GM21717 (cell line): ENCODE data around the gene CHURC1.

Experiments used
- ATAC-seq: cut with Tn5 transposase; IDR thresholded peaks from one replicate; pipeline ENCODE4 v1.9.1; 2021; ENCODE audit warnings: mild to moderate bottlenecking, moderate library complexity; ENCODE audit not compliant: unreplicated experiment

Gene CHURC1

DNA sequence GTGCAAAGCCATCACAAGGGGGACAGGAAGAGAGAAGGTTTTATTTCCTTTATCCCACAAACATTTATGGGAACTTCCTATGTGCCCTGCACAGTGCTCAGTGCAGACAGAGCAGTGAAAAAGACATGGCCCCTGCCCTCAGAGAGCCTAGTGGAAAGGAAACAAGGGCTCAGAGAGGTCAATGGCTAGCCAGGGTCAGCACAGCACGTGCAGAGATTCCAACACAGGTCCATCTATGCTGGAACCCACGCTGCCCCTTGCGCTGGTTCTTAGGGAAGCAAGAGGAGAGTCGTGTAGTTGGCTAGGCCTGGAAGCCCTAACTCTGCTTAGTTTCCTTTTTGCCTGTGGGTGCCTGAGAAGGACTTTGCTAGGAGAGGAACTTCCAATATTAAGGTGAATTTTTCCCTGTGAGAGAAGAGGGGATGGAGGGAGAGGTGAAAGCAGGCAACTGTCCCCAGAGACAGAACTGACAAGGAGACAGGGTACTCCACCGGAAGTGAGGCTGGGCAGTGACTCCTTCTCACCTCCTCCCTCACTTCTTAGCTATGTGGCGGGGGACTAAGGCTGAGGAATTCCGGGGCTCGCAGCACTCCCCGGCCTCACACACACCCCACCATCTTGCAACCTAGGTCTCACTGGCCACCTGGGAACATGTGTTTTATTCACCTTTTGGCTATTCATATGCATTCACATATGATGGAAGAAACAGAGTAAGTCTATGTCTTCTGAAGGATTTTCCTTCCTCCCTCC is 40.4 kb downstream of the CHURC1 start:
- no peak for ATAC-seq

DNA sequence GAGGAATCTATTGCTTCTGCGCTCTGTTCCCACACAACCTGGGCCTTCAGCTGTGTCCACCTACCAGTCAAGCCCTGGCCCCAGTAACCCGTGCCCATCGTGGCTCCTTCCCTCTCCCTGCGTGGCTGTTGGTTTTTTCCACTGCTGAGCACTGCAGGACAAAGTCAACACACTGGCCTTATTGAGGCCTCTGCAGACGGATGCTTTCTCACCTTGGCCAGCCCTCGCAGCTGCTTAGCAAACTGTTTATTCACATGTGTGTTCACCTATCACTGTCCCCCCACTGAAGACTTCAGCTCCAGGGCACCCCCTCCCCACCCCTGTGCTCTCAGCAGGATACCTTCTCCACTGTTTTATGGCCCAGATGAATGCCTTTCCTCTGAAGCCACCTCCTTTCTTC is 41.0 kb downstream of the CHURC1 start:
- no peak for ATAC-seq

- no peak for ATAC-seq
These were observed 42.6 kb downstream of the CHURC1 start for GRCh38 chr14:64956697-64957406.

DNA sequence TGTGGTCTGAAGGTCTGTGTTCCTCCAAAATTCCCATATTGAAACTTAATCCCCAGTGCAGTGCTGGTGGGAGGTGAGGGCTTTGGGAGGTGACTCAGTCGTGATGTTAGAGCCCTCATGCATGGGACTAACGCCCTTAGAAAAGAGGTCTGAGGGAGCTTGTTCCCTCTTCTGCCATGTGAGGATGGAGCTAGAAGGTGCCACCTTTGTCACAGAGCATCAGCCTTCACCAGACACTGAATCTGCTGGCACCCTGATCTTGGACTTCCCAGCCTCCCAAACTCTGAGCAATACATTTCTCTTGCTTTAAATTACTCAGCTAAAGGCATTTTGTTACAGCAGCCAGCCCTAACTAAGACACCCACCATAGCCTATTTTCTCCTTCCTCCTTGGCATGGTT is 43.9 kb downstream of the CHURC1 start:
- ATAC-seq: no peak

DNA sequence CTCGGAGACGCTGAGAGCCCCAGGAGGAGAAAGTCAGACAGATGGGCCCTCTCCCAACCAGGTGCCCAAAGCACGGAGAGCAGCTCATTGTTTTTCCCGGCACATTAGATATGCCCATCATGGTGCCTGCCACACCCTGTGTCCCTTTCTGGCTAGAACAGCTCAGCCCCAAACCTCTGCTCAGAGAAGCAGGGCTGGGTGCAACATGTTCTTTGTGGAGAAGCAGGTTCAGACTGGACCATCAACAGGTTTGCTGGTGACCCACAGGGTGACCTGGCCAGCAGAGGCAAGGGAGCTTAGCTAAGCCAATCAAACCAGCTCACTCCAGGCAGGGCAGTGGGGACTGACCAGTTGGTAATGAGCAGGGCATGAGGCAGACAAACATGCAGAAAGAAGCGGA is 44.5 kb downstream of the CHURC1 start:
- no peak for ATAC-seq

- ATAC-seq: no peak
These were observed 46.6 kb downstream of the CHURC1 start for GRCh38 chr14:64960762-64961276.

- no peak for ATAC-seq
These were observed 49.4 kb downstream of the CHURC1 start for GRCh38 chr14:64963611-64964010.

GRCh38 chr14:64965356-64966000 is 51.2 kb downstream of the CHURC1 start:
- ATAC-seq: no peak

DNA sequence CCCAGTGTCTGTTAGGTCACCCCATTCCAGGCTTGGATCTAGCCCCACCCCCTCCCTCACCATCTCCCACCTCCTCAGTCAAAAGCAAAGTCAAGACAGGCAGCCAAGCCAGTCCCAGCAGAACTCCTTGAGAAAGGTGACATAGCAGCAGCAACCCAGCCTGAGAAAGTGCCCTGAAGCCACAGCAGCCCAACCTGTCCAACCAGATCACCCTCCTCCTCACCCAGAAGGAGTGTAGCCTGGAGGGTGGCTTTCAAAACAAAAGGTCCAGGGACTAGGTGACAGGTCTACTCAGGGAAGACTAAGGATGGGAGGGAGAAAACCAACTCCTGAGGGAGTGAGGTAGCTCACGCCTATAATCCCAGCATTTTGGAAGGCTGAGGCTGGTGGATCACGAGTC is 52.7 kb downstream of the CHURC1 start:
- no peak for ATAC-seq

- ATAC-seq: no peak
These were observed 53.9 kb downstream of the CHURC1 start for GRCh38 chr14:64968167-64968566.

GRCh38 chr14:64968651-64969050 is 54.4 kb downstream of the CHURC1 start:
- no peak for ATAC-seq

- ATAC-seq: no peak
These were observed 55.8 kb downstream of the CHURC1 start for GRCh38 chr14:64970041-64970440.

GRCh38 chr14:64970776-64971477 is 56.7 kb downstream of the CHURC1 start:
- no peak for ATAC-seq

GRCh38 chr14:64971491-64971942 is 57.3 kb downstream of the CHURC1 start:
- no peak for ATAC-seq

- ATAC-seq: no peak
These were observed 57.9 kb downstream of the CHURC1 start, which contains the start of gene RAB15 for GRCh38 chr14:64971943-64972791. Gene RAB15 (minus strand): TSS chr14:64972336. CDS start chr14:64972076, 260 bp downstream.

DNA sequence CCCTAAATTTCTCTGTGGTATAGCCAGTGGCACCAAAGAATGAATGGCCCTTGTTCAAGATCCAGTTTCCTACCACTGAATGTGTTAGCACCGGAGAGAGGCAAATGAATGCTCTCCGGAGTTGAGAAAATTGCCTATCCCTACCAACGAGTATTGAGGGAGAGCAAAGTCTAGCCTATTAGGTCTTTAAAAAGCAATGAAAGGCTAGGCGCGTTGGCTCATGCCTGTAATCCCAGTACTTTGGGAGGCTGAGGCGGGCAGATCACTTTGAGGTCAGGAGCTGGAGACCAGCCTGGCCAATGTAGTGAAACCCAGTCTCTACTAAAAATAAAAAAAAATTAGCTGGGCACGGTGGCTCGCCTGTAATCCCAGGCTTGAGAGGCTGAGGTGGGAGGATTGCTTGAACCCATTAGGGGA is 58.8 kb downstream of the CHURC1 start:
- no peak for ATAC-seq

- ATAC-seq: no peak
These were observed 59.6 kb downstream of the CHURC1 start for GRCh38 chr14:64973826-64974225.

DNA sequence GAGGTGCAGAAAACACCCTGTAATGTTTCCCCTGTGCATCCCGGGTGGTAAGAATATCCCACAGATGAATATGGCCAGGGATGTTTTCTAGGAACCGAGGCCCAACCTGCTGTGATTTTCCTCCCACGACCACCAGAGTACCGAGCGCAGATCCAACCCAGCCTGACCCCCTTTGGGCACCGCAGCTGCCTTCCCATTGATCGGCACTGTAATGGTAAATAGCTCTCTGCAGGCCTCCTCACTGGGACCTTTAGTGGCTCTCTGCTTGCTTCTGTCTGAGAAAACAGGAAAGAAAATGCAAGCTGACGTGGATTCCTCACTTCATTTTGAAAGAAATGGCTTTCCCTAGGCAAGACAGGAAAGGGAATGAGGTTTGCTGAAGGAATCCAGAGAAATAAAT is 60.3 kb downstream of the CHURC1 start:
- no peak for ATAC-seq

GRCh38 chr14:64979336-64980074 is 65.2 kb downstream of the CHURC1 start:
- no peak for ATAC-seq
